HG03378 (cell line): Measurements from ENCODE around the gene SLC6A9.

Experiments
- ATAC-seq: cut with Tn5 transposase; IDR thresholded peaks from one replicate; pipeline ENCODE4 v1.9.1; 2021; ENCODE audit warnings: mild to moderate bottlenecking, moderate library complexity; ENCODE audit not compliant: unreplicated experiment

Gene SLC6A9

DNA sequence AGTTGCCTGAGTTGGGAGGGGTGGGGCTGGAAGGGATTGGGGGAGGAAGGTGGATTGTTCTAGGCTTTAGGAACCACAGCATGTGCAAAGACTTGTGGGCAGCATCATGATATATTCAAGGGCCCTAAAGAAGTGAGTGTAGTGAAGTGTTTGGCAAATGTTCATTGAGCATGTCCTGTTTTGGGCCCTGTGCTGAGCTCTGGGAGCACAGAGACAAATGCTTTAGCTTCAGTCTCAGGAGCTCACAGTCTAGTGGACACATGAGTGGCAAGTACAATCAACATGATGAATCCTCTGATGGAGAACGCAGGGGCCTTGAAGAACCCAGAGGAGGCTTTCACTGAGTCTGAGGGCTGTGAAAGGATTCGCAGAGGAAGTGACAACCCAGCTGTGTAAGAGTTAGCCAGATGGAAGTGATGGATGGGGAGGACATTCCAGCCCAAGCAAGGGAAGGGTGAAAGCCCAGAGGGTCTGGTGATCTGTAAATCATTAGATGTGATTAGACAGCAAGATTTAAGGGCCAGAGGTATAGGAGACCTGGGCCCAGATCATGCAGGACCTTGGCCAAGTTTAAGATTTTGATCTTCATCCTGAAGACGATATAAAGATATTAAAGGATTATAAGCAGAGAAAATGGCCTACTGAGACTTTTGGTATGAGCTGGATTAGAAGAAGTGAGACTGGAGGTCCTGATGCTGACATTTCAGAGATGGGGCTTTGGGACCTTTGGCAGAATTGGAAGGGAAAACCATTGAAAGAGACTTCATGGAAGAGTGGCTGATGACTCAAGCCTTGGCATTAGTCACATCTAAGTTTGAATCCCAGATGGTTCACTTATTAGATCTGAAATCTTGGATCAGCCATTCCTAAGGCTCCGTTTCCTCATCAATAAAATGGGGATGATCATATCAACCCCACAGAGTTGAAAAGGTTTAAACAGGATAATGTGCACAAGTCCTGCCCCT, 80.0 kb downstream of the SLC6A9 start:
- ATAC-seq, result no peak

DNA sequence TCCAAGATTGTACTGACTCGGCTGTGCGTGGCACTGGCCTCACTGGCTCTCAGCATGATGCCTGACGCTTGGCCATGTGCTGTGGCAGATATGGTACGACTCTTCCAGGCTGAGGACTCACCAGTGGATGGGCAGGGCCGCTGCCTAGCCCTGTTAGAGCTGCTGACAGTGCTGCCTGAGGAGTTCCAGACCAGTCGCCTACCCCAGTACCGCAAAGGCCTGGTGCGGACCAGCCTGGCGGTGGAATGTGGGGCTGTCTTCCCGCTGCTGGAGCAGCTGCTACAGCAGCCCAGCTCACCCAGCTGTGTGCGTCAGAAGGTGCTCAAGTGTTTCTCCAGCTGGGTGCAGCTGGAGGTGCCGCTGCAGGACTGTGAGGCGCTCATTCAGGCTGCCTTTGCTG, 81.6 kb downstream of the SLC6A9 start:
- ATAC-seq, result no peak

DNA sequence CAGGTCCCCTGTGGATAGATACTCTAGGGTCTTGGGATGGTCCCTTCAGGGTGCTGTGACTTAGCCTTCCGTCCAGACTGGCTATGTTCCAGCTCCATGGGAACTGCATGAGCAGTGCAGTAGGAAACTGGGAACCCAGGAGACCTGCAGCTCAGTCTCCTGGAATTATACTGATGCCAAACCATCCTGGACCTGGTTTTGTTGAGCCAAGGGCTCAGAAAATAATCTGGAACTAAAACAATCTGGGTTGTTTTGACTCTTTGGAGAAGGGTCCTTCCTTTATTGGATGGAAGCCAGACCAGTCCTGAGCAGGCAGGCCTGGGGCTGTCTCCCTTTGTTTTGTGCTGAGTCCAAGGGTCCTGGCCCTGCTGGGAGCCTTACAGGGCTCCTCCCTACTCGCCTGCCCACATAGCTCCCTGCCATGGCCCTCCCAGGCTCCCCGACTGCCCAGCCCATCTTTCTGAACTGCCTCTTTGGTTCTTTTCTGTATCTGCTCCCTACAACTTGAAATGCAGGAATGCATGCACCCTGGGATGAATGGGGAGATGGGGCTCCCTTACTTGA, 83.3 kb downstream of the SLC6A9 start:
- no peak for ATAC-seq

DNA sequence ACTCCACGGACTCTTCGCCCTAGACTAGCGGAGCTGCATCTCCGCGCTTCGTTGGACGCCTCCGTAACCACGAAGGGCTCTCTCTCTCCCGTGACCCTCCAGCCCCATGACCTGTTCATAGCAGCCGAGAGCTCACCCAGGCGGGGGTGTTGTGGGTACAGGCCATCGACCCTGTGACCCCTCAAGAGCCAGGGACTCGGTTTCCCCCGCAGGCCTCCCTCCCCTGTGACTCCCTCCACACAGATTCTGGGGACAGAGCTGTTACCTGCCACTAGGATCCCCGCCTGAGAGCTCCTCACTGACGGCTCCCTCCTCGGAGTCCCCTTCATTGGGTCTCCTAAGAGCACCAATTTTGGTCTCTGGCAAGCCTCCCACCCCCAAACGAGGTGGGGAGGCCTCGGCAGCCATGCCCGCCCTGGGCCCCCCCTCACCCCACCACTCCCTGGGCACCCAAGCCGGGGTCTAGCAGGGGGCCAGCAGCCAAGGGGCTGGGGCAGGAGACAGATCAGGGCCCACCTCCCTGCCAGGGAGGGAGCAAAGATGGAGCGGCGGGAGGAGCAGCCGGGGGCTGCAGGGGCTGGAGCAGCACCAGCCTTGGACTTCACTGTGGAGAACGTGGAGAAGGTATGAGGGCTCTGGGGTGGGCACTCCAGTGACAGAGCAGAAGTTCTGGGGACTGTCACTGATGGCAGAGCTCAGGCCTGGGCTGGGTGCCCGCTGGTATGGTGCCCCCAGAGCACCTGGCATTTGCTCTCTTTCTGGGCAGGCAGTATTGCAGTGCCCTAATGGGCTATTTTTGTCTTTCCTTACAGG, 84.0 kb downstream of the SLC6A9 start:
- ATAC-seq, result peak; percentile 5
